ENCODE data around the gene EFCAB14. TPM values are rescaled to one million over a fixed set of nuclear protein-coding genes. Genes with fewer than 3 reads are reported as not detected.

EFCAB14 gene
- total and polyA plus RNA-seq, 9 of the 15 experiments (the other 6 are each of a cell fraction or from before 2014, with no cell fraction given), result 7.3 to 49.0 (median 37.3) TPM

- no peak for TF ChIP-seq MTF1 (CRISPR knock-in tag; IDR thresholded peaks at IDR 0.05; ENCODE audit: borderline replicate concordance)
- TF ChIP-seq STAT6 (CRISPR knock-in tag; IDR thresholded peaks at IDR 0.05), result 0 out of 2 replicates have a peak, but pooled peaks have one; percentile 64
- TF ChIP-seq RB1 (IDR thresholded peaks at IDR 0.05; ENCODE audit: low read depth), result peak; percentile 91
- peak; percentile 89 for TF ChIP-seq C11orf30 (IDR thresholded peaks at IDR 0.05; ENCODE audit: low read depth)
- TF ChIP-seq POLR3G (IDR thresholded peaks at IDR 0.05; ENCODE audit: extremely low read depth, insufficient read length, insufficient replicate concordance), result no peak
- TF ChIP-seq ZNF277 (CRISPR knock-in tag; IDR thresholded peaks at IDR 0.05; ENCODE audit: borderline replicate concordance), result no peak
- peak; percentile 79 for TF ChIP-seq FUS (optimal IDR thresholded peaks at IDR 0.05; ENCODE audit: low read depth, low read length)
- peak; percentile 56 for TF ChIP-seq RBM22 (IDR thresholded peaks at IDR 0.05; ENCODE audit: low read depth, low read length, poor library complexity, severe bottlenecking)
- TF ChIP-seq ZNF324 (CRISPR knock-in tag; IDR thresholded peaks at IDR 0.05), result no peak
- peak; percentile 76; the same call in 1 of the 2 replicates for TF ChIP-seq ZBTB9 (CRISPR knock-in tag; IDR thresholded peaks at IDR 0.05)
- peak; percentile 97 for TF ChIP-seq MAX (CRISPR knock-in tag; IDR thresholded peaks at IDR 0.05)
- peak; percentile 60 for TF ChIP-seq HNRNPK (IDR thresholded peaks at IDR 0.05; ENCODE audit: low read depth, low read length, poor library complexity, severe bottlenecking)
- peak in 1 of 2 experiments; percentile 78; a peak in 2 of 4 replicates for TF ChIP-seq SRF (CRISPR knock-in tag; IDR thresholded peaks at IDR 0.05)
- TF ChIP-seq RUNX1 (IDR thresholded peaks at IDR 0.05; ENCODE audit: low read depth), result no peak
- peak; percentile 71 for TF ChIP-seq E2F8 (IDR thresholded peaks at IDR 0.05; ENCODE audit: low read depth, partially characterized antibody)
- peak; percentile 91 for TF ChIP-seq GABPB1 (CRISPR knock-in tag; IDR thresholded peaks at IDR 0.05)
Measured at GRCh38 chr1:46718727-46719622, at the start of gene EFCAB14 (continued).

All from K562 (cell line).